HG02763 (cell line): ENCODE results near the gene ZSCAN25.
"Not testable (repeated sequence)": the region's sequence is repeated elsewhere in the genome, so short reads cannot be mapped to it uniquely, and the experiment has no call there.

Source experiments
- ATAC-seq: cut with Tn5 transposase; IDR thresholded peaks from one replicate; pipeline ENCODE4 v1.9.1; 2021; ENCODE audit warnings: mild to moderate bottlenecking, moderate library complexity; ENCODE audit not compliant: unreplicated experiment

ZSCAN25 gene

GRCh38 chr7:99617192-99617781, 541 bp downstream of the ZSCAN25 start:
- no peak for ATAC-seq

- ATAC-seq = no peak
These were observed 2.0 kb downstream of the ZSCAN25 start for GRCh38 chr7:99618726-99619125.

DNA sequence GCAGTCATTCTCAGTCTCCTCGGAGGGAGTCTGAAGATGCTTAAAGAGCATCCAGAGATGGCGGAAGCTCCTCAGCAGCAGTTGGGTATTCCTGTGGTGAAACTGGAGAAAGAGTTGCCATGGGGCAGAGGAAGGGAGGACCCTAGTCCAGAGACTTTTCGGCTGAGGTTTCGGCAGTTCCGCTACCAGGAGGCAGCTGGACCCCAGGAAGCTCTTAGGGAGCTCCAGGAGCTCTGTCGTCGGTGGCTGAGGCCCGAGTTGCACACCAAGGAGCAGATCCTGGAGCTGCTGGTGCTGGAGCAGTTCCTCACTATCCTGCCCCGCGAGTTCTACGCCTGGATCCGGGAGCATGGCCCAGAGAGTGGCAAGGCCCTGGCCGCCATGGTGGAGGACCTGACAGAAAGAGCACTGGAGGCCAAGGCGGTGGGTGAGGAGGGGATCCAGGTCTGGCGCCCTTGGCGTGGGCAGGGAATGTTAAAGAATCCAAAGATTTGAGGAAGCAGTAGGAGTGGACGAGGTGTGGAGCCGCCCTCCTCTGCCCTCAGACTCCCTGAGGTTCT, 2.9 kb downstream of the ZSCAN25 start:
- ATAC-seq = no peak

DNA sequence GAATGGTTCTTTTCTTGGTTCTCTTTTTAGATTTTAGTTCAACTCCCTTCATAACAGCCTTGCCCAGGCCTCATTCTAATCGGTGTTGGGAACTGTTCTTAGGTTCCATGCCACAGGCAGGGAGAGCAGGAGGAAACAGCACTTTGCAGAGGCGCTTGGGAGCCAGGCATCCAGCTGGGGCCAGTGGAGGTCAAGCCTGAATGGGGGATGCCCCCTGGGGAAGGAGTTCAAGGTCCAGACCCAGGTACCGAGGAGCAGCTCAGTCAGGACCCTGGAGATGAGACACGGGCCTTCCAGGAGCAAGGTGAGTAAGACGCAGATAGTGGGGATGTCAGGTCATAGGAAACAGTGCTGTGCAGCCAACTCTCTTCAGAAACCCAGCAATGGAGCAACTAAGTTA, 4.5 kb downstream of the ZSCAN25 start:
- ATAC-seq = no peak

DNA sequence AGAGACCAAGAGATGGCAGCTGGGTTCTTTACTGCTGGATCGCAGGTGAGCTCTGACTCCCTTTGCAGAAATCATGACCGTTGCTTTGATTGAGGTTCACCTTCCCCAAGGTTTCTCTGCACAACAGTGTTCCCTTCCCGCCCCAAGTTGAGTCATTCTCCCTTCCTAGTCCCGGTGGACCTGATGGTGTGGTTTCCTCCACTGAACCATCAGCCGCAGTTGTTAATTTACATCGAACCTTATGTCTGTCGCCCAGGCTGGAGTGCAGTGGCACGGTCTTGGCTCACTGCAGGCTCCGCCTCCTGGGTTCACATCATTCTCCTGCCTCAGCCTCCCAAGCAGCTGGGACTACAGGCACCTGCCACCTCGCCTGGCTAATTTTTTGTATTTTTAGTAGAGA, 5.8 kb downstream of the ZSCAN25 start:
- no peak for ATAC-seq

DNA sequence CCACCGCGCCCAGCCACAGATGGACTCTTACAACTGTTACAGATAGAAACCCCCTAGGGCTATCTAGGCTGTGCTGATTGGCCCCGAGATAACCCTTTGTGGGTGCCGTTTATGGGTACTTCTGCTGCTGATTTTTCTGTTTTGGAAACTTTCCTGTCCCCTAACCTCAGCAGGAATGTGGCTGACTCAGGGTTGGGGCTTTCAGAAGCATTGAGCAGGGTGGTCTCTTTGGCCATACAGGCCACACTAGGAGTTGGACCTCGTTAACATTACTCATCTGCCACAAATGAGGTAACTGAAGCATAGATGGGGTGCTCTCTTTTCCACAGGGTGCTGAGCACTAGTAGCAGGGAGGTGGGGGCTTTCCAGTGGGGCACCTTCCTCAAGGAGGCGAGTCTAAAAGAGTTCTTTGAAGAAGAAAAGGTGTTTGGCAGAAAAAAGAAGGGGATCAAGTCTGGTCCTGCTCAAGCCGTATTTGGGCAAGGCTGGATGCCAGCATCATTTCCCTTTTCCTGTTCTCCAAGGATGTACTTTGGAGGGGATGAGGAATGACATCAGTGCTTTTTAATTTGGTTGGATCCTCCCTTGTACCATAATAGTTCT, 6.4 kb downstream of the ZSCAN25 start:
- ATAC-seq = no peak

DNA sequence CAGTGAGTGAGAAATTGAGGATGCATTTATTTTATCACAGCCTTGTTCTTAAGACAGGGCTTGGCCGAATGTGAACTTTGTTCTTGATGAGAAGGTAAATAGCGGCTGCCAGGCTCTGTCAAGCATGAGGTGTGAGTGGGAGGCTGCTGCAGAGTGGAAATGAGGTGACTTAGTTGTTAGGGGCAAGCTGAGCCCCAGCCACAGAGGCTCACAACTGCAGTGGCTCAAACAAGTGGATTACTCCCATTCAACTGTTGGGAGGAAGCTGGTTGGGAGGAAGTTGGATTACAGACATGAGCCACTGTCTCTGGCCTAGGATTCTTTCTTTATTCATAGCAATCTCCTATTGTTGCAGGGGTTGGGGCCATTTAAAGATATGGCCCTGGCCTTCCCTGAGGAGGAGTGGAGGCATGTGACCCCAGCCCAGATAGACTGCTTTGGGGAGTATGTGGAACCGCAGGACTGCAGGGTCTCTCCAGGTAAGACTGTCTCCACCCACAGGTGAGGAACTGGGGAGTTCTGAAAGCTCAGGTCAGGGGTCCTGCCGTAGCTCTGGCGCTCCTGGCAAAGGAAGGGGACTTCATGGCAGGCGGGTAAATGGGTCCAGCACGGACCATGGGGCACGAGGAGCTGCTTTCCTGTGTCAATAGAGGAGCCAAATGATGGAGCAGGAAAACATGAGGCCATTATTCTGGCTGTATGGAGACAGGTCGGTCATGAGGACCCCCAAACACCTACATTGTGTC, 7.1 kb downstream of the ZSCAN25 start:
- ATAC-seq = no peak

DNA sequence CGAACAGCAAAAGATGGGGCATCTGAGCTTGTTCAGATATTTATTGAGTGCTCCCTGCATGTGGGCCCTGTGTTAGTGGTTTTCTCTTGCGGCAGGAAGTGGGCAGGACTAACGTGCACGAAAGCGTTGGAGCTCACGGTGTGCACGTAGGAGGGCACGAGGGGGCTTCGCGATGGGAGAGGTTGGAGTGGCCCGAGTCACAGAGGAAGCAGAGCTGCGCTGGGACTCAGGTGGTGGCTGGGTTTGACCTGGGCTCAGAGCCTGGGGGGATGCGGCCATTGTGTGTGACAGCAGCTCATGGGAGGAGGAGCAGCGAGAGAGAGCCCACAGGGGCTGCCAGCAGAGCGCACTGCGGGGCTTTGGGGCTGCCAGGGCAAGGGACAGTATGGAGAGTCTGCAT, 7.7 kb downstream of the ZSCAN25 start:
- no peak for ATAC-seq

DNA sequence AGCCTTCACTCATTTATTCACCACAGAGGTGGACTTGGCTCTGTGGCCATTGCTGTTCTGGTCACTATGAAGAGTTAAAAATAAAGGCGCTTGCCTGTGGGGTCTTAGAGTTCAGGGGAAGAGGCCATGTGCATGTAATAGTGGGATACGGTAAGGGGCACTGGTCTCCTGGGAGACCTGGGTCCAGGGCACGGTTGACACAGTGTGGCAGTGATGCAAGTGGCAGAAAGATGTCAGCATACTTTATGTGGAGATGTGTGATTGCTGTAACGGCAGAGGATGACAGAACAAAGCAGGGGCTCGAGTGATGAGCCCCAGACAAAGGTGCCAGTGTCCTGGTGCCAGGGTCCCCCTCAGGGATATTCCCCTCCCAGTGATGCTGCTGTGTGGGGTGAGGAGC, 8.6 kb downstream of the ZSCAN25 start:
- no peak for ATAC-seq

GRCh38 chr7:99625961-99626360, 9.2 kb downstream of the ZSCAN25 start:
- no peak for ATAC-seq

DNA sequence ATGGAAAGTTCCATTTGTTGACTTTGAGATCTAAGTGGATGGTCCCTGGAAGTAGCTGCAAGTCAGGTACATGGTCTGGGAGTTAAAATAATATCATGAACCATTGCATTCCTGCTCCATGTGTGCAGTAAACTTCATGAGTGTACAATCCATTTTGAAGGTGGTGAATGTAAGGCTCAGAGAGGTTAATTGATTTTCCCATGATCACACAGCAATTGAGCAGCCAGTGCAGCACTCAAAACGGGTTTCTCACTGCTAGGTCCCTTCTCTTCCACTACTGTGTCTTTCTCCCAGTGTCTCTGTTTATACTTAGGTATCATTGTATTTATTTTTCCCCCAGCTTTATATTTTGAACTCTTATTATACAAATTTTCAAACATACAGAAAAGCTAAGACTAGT, 9.9 kb downstream of the ZSCAN25 start:
- ATAC-seq = no peak

GRCh38 chr7:99627513-99627912, 10.8 kb downstream of the ZSCAN25 start:
- no peak for ATAC-seq

DNA sequence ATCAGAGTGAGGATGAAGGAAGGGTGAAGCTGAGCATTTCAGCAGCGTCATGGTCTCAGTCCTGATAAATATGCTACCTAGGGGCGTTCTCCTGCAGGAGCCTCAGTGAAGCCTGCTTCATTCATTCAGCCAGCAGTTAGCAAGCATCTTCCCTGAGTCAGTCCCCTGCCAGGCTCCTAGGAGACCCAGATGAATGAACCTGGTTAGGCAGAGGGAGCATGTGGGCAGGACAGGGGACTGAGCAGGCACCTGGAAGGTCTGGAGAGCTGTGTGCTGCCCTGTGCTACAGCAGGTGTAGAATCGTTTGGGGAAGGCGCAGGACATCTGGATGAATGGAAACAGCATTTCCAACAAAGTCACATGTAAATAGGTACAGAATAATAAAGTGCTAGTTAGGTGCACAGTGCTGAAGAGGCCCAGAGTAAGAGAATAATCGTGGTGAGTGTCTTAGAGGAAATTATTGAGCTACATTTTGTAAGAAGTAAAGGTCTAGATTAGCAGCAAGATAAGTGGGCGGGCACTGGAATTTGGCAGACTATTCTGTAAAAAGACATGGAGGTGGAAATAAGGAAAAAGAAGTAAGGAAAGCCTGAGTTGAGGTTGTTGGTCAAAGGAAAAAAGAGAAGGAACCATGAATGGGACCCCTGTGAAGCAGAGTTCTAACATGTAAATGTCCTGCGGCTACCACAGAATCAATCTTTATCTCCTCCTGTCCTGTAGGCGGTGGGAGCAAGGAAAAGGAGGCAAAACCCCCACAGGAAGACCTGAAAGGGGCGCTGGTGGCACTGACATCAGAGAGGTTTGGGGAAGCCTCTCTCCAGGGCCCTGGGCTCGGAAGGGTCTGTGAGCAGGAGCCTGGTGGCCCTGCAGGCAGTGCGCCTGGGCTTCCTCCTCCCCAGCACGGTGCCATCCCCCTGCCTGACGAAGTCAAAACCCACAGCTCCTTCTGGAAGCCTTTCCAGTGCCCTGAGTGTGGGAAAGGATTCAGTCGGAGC, 12.0 kb downstream of the ZSCAN25 start:
- no peak for ATAC-seq

GRCh38 chr7:99629643-99630042, 12.9 kb downstream of the ZSCAN25 start:
- no peak for ATAC-seq

DNA sequence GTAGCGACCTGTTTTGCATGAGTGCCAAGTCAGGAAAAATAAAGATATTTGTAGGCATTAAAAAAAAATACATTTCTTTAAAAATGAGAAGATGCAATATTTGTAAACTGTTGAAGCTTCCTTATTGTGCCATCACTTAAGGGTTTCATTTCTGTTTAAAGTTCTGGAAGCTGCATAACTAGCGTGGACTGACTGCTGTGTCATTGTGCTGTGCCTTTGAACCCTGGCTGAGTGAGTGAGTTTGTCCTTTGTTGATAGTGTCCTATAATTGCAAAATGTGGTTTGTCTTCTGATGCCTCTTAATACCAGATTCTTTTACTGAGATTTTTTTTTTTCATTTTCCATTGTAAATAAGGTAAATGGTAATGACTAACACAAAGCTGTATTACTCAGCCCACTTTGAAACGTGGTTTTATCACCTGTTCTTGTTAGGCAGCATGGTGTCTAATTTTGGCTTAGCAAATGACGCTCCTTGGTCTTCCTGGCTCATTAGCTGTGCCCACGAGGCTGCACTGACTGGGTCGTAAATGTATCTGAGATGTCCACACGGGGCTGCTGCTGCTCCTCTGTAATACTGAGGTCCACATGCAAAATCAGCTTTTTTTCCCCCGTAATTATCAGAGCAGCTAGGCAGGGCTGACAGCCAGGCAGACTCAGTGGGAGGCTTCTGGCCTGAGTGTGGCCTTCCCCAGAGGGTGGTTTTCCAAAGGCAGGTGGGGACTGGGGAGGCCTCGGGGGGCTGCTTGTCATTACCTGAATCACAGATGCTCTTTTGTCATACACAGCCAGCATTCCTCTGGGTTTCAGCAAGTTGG, 14.8 kb downstream of the ZSCAN25 start:
- no peak for ATAC-seq

DNA sequence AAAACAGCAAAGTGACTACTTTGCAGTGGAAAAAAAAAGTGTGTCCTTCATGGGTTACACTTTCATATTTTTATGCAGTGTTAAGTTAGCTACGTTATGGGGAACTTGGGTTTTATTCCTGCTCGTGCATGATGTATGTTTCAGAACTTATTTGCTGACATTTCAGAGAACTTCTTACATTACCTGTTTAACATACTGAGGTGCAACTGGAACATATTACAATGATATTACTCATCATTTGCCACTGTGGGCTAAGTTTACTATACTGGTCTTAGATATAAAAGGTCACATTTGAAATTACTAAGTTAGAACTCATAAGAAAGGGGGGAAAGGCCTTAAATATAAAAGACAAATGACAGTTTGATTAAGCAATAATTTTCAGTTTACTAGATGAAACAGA, 20.7 kb downstream of the ZSCAN25 start:
- ATAC-seq = not testable (repeated sequence)

DNA sequence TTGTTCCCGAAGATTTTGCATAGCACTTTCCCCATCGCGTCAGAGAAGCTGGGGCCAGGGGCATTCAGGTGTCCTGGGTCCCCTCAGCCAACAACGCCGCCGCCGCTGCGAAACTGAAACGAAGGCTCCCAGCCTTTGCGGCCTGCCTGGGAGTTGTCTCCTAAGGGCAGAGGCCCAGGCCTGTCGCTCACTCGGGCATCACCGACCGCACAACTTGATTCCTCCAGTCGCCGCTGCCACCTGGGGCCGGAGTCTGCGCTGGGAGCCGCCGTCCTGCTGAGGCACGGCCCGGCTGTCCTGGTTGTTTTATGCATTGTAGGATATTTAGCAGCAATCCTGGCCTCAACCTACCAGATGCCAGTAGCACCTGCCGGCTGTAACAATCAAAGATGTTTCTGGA, 22.0 kb downstream of the ZSCAN25 start:
- no peak for ATAC-seq

DNA sequence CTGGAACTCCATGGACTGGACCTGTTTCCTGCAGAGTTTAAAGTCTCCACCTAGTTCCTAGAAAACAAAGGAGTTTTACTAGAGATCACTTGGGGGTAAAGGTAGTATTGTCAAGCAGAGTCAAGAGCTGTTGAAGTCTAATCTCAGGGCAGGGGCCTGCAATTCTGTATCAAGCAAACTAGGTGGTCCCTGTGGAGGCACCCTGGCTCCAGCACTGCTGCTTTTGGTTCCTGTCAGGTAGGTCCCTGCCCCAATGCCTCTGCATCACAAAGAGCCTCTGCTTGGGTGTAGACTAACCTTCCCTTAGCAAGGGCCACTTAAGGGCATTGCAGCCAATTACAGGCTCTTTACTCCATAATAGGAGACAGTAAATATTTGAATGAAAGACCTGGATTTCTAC, 22.5 kb downstream of the ZSCAN25 start:
- no peak for ATAC-seq

- ATAC-seq = no peak
These were observed 25.3 kb downstream of the ZSCAN25 start for GRCh38 chr7:99642027-99642426.

- no peak for ATAC-seq
These were observed 26.7 kb downstream of the ZSCAN25 start for GRCh38 chr7:99643464-99643863.
